ENCODE results near the gene DDX1. TPM values are rescaled to one million over a fixed set of nuclear protein-coding genes. Genes with fewer than 3 reads are reported as not detected.

The DDX1 gene
- total and polyA plus RNA-seq, 2 donors (not counting 3 experiments of a cell fraction or from before 2014, with no cell fraction given) = 41.2 to 117 TPM

DNA sequence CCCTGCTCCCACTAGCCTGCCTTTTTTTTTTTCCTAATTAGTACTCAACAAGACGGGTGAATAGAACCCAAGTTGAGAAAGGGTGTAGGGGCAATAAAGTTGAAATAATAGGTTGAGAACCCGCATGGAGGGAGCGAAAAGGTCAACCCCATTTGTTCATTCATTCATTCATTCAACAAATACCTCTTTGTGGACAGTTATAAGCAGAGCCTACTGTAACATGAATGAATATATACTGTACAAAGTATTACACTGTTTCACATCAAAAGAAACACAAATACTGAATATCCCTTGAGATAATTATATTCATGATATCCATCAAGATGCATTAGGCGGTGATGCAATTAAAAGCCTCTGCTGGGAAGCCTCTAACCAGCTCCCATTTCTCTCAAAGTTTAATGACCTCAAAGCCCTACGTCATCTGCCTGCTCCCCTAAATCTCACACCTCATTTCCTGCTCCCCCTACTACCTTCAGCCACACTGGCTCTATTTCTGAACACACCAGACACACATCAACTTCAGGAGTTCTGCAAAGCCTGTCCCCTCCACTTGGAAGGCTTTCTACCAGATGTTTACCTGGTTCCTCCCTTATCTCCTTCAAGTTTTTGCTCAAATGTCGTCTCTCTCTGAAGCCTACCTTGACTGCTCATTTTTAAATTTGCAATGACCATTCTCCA, 29.2 kb upstream of the DDX1 start:
- peaks cover 2% of the 10 kb centered on the region for H4K20me1 ChIP-seq (replicated peaks; ENCODE audit: control insufficient read depth, extremely low read depth, insufficient read depth, low read length)
- no peak overlapping the region for H3K9ac ChIP-seq (replicated peaks; ENCODE audit: extremely low read depth, insufficient read depth, low read length)
- H3K9me1 ChIP-seq (replicated peaks; ENCODE audit: control insufficient read depth, extremely low read depth, insufficient read depth, low read length) = no peaks in the 10 kb centered on the region
- no peaks in the 10 kb centered on the region for H3K9me3 ChIP-seq (replicated peaks; ENCODE audit: control insufficient read depth, insufficient read depth, low read length)
- TF ChIP-seq GATA2 (IDR thresholded peaks at IDR 0.05; ENCODE audit: insufficient read depth, insufficient read length, low read depth, low read length) = no peak
- no peak for TF ChIP-seq POLR2AphosphoS5 (IDR thresholded peaks at IDR 0.05; ENCODE audit: insufficient read depth, low read depth, low read length)
- no peak for TF ChIP-seq JUN (IDR thresholded peaks at IDR 0.05; ENCODE audit: borderline replicate concordance, insufficient read depth, insufficient read length, low read depth)
- TF ChIP-seq POLR2A (IDR thresholded peaks at IDR 0.05; ENCODE audit: low read depth, low read length) = no peak
- no peak for TF ChIP-seq MYC (IDR thresholded peaks at IDR 0.05; ENCODE audit: low read depth, low read length)
- H3K79me2 ChIP-seq (ENCODE audit: control insufficient read depth, insufficient read depth, low read length) = peaks cover 30% of the 10 kb centered on the region
- peaks cover 19% of the 10 kb centered on the region for H3K4me1 ChIP-seq (ENCODE audit: control insufficient read depth, extremely low read depth, insufficient read depth, low read length)
- intact Hi-C loops (cut with micrococcal nuclease) (no loop called here), dilution Hi-C loops (cut with MboI; ENCODE audit: extremely low pct_ligation_motif_present, low sequenced_read_pairs) (no loop called here)
- no peaks in the 10 kb centered on the region for H3K36me3 ChIP-seq (ENCODE audit: control insufficient read depth in 2 of 2, extremely low read depth in 1 of 2, insufficient read depth in 2 of 2, low read length in 2 of 2)
- no peak overlapping the region for H3K27ac ChIP-seq (ENCODE audit: insufficient read depth, low read depth, low read length)
- no peak overlapping the region for H3K4me3 ChIP-seq (replicated peaks in 1 of 3; ENCODE audit: insufficient read depth in 1 of 3, low read depth in 1 of 3, low read length in 3 of 3)
- H3K27me3 ChIP-seq (ENCODE audit: control insufficient read depth in 2 of 2, insufficient read depth in 2 of 2, low read length in 2 of 2) = no peaks in the 10 kb centered on the region
- DNase-seq (ENCODE audit: low read depth, low spot score) (no peak), FAIRE-seq (no peak)
- peak overlapping the region; percentile 99 for H3K4me2 ChIP-seq (ENCODE audit: insufficient read depth, low read length)
- peak overlapping the region; percentile 100 for H2AFZ ChIP-seq (ENCODE audit: low read depth, low read length)
- no TSS peak for BruUV-seq (replicated peaks)
- ChIA-PET CTCF (interaction anchor here (0.7 to 3.8 kb wide), 4 partner anchors 10 to 25 kb away, joined by 5 to 87 read pairs (median 8); no protein-coding TSS in a partner anchor), POLR2A (no interaction called here)

DNA sequence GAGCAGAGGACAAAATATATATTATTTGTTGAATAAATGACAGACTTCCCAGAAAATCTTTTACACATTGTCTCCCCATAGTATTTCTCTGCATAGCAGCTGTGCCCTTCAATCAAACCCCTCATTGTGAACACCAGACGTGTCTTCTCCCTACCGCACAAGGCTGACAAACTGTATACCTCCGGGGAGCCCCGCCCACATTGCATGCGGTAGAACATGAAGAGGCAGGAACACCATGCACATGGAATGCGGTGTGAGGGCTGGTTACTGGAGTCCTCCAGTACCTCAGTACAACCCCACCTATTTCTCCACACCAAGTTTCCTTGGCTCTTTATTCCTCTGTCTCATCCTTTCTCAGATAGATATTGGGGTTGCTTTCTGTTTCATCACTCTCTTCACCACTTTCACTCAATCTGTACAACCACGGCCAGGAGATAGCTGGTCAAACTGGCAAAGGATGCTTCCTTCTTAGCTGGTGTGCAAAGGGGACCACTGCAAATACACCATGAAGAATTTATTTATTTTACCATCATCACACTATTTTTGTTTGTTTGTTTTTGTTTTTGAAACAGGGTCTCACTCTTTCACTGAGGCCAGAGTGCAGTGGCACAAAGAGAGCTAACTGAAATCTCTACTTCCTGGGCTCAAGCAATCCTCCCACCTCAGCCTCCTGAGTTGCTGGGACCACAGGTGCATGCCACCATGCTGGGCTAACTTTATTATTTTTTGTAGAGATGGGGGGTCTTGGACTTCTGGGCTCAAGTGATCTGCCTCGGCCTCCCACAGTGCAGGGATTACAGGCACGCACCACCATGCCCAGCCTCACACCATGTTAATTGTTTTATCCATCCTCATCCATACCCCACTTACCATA, 28.2 kb upstream of the DDX1 start:
- ChIA-PET CTCF (interaction anchor here (3.2 kb wide), 1 partner anchor 14 kb away, joined by 22 read pairs; no protein-coding TSS in a partner anchor), POLR2A (no interaction called here)
- no peaks in the 10 kb centered on the region for H3K27me3 ChIP-seq (ENCODE audit: control insufficient read depth in 2 of 2, insufficient read depth in 2 of 2, low read length in 2 of 2)
- H3K9ac ChIP-seq (replicated peaks; ENCODE audit: extremely low read depth, insufficient read depth, low read length) = no peak overlapping the region
- no peak overlapping the region for H2AFZ ChIP-seq (ENCODE audit: low read depth, low read length)
- H3K4me3 ChIP-seq (replicated peaks in 1 of 3; ENCODE audit: insufficient read depth in 1 of 3, low read depth in 1 of 3, low read length in 3 of 3) = no peak overlapping the region
- TF ChIP-seq, protein P1, sequence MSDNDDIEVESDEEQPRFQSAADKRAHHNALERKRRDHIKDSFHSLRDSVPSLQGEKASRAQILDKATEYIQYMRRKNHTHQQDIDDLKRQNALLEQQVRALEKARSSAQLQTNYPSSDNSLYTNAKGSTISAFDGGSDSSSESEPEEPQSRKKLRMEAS (IDR thresholded peaks at IDR 0.05; ENCODE audit: insufficient read depth, insufficient read length) = no peak
- TF ChIP-seq, protein P2, sequence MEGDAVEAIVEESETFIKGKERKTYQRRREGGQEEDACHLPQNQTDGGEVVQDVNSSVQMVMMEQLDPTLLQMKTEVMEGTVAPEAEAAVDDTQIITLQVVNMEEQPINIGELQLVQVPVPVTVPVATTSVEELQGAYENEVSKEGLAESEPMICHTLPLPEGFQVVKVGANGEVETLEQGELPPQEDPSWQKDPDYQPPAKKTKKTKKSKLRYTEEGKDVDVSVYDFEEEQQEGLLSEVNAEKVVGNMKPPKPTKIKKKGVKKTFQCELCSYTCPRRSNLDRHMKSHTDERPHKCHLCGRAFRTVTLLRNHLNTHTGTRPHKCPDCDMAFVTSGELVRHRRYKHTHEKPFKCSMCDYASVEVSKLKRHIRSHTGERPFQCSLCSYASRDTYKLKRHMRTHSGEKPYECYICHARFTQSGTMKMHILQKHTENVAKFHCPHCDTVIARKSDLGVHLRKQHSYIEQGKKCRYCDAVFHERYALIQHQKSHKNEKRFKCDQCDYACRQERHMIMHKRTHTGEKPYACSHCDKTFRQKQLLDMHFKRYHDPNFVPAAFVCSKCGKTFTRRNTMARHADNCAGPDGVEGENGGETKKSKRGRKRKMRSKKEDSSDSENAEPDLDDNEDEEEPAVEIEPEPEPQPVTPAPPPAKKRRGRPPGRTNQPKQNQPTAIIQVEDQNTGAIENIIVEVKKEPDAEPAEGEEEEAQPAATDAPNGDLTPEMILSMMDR (IDR thresholded peaks at IDR 0.05; ENCODE audit: extremely low read depth in 1 of 2, insufficient read depth in 1 of 2, low read depth in 1 of 2, low read length in 2 of 2) = no peak
- TF ChIP-seq POLR2A (IDR thresholded peaks at IDR 0.05; ENCODE audit: low read depth, low read length) (no peak), POLR2AphosphoS5 (IDR thresholded peaks at IDR 0.05; ENCODE audit: insufficient read depth, low read depth, low read length) (no peak), JUN (IDR thresholded peaks at IDR 0.05; ENCODE audit: borderline replicate concordance, insufficient read depth, insufficient read length, low read depth) (no peak), EZH2 (IDR thresholded peaks at IDR 0.05; ENCODE audit: borderline replicate concordance, low read depth, low read length, severe bottlenecking) (no peak), MYC (IDR thresholded peaks at IDR 0.05; ENCODE audit: low read depth, low read length) (no peak), GATA2 (IDR thresholded peaks at IDR 0.05; ENCODE audit: insufficient read depth, insufficient read length, low read depth, low read length) (no peak), FOS (IDR thresholded peaks at IDR 0.05; ENCODE audit: borderline replicate concordance, insufficient read depth, low read length) (no peak)
- no peak overlapping the region for H3K4me2 ChIP-seq (ENCODE audit: insufficient read depth, low read length)
- dilution Hi-C loops (cut with MboI; ENCODE audit: extremely low pct_ligation_motif_present, low sequenced_read_pairs) (no loop called here), intact Hi-C loops (cut with micrococcal nuclease) (no loop called here)
- H3K4me1 ChIP-seq (ENCODE audit: control insufficient read depth, extremely low read depth, insufficient read depth, low read length) = peaks cover 19% of the 10 kb centered on the region
- DNase-seq (ENCODE audit: low read depth, low spot score) = no peak
- H3K9me3 ChIP-seq (replicated peaks; ENCODE audit: control insufficient read depth, insufficient read depth, low read length) = no peaks in the 10 kb centered on the region
- no peaks in the 10 kb centered on the region for H4K20me1 ChIP-seq (replicated peaks; ENCODE audit: control insufficient read depth, extremely low read depth, insufficient read depth, low read length)
- H3K79me2 ChIP-seq (ENCODE audit: control insufficient read depth, insufficient read depth, low read length) = peaks cover 23% of the 10 kb centered on the region
- H3K36me3 ChIP-seq (ENCODE audit: control insufficient read depth in 2 of 2, extremely low read depth in 1 of 2, insufficient read depth in 2 of 2, low read length in 2 of 2) = no peaks in the 10 kb centered on the region
- FAIRE-seq = no peak
- no peak overlapping the region for H3K27ac ChIP-seq (ENCODE audit: insufficient read depth, low read depth, low read length)
- no TSS peak for BruUV-seq (replicated peaks)
- no peaks in the 10 kb centered on the region for H3K9me1 ChIP-seq (replicated peaks; ENCODE audit: control insufficient read depth, extremely low read depth, insufficient read depth, low read length)

Measured in endothelial cell of umbilical vein (primary cell).